ENCODE measurements around the gene ORMDL3.

- TF ChIP-seq, protein P1, sequence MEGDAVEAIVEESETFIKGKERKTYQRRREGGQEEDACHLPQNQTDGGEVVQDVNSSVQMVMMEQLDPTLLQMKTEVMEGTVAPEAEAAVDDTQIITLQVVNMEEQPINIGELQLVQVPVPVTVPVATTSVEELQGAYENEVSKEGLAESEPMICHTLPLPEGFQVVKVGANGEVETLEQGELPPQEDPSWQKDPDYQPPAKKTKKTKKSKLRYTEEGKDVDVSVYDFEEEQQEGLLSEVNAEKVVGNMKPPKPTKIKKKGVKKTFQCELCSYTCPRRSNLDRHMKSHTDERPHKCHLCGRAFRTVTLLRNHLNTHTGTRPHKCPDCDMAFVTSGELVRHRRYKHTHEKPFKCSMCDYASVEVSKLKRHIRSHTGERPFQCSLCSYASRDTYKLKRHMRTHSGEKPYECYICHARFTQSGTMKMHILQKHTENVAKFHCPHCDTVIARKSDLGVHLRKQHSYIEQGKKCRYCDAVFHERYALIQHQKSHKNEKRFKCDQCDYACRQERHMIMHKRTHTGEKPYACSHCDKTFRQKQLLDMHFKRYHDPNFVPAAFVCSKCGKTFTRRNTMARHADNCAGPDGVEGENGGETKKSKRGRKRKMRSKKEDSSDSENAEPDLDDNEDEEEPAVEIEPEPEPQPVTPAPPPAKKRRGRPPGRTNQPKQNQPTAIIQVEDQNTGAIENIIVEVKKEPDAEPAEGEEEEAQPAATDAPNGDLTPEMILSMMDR (IDR thresholded peaks at IDR 0.05): no peak
- TF ChIP-seq POLR2A (IDR thresholded peaks at IDR 0.05): no peak
Observed at GRCh38 chr17:39913989-39914388, 13.4 kb downstream of the ORMDL3 start.
